Hematopoietic multipotent progenitor cell (in vitro differentiated cells): Measurements from ENCODE around the gene NEMP2. TPM values are rescaled to one million over a fixed set of nuclear protein-coding genes. Genes with fewer than 3 reads are reported as not detected.
A peak's percentile ranks its signal among the peaks of the same experiment; 100 is the strongest.

ENCODE experiments used
- DNase-seq, 3 donors: peaks; one replicate each; pipeline ENCODE4 v3.0.0-alpha.2; 2011 to 2015; ENCODE audit warnings: low read depth in 2 of 3, low spot score in 2 of 3
- total RNA-seq: library from RNA; depleted of rRNA; stranded (reverse); fragments of >200 nt; gene quantifications from one replicate; pipeline ENCODE4 v1.2.3, GENCODE V29; 2012

NEMP2 gene
- total RNA-seq, 1 donor = 6.2 TPM

GRCh38 chr2:190561094-190561493 is 26.6 kb upstream of the NEMP2 start:
- DNase-seq = no peak

DNA sequence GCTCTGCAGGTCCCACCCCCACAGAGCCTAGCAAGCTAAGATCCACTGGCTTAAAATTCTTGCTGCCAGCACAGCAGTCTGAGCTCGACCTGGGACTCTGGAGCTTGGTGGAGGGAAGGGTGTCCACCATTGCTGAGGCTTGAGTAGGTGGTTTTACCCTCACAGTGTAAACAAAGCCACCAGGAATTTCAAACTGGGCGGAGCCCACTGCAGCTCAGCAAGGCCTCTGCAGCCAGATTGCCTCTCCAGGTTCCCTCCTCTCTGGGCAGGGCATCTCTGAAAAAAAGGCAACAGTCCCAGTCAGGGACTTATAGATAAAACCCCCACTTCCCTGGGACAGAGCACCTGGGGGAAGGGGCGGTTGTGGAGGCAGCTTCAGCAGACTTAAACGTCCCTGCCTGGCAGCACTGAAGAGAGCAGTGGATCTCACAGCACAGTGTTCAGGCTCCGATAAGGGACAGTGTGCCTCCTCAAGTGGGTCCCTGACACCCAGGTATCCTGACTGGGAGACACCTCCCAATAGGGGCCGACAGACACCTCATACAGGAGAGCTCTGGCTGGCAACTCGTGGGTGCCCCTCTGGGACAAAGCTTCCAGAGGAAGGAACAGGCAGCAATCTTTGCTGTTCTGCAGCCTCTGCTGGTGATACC is 20.0 kb upstream of the NEMP2 start:
- no peak for DNase-seq

GRCh38 chr2:190553254-190553653 is 18.7 kb upstream of the NEMP2 start:
- no peak for DNase-seq

- peak in 1 of 3 donors; percentile 65 for DNase-seq
These were observed 17.4 kb upstream of the NEMP2 start for GRCh38 chr2:190551928-190552327.

GRCh38 chr2:190550137-190550536 is 15.6 kb upstream of the NEMP2 start:
- no peak for DNase-seq

- DNase-seq = no peak
These were observed 13.4 kb upstream of the NEMP2 start for GRCh38 chr2:190547886-190548285.

GRCh38 chr2:190546734-190547133 is 12.2 kb upstream of the NEMP2 start:
- no peak for DNase-seq

DNA sequence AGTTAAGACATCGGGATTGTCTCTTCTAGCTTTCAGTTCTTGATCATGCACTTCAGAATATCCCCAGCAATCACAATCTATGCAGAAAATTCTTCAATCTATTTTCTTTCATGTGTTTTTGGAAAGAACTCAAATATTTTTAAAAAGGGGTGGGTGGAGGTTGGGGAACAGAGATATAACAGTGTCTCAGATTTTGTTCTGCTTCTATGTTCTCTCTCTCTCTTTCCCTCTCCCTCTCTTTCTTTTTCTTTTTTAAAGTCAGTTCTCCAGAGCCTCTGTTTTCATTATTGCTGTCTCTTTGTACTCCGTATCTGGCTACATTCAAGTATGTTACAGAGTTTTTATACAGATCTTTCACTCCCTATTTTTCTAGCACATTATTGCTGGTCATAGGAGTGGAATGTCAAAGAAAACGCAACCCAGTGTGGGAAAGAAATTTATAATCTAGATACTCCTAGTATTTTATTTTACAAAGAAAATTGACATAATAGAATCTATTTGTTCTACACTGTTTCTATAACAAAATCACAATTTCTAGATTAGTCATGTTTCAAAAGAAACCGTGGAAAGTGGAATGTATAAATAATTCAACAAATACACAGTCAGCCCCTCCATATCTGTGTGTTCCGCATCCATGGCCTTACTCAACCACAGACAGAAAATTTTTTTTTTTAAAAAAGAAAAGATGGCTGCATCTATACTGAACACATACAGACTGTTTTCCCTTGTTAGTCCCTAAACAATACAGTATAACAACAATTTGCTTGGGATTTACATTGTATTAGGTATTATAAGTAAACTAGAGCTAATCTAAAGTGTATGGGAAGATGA is 11.2 kb upstream of the NEMP2 start:
- DNase-seq = no peak

DNA sequence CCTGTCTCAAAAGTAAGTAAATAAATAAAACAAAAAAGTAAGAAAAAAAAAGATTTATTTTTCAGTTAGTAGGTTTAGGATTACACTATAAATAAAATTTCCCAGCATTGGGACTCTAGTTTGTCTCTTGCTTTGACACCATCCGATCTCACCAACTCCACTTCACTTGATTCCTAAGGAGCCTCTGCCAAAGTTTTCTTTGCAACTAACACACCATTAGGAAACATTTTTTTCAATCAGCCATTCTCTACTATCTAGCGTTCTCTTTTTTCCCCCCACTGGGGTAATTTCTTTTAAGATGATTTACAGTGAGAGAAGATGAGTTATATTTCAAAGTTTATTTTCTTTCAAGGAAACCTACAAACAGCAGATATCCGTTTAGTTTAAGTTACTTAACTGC is 10.6 kb upstream of the NEMP2 start:
- DNase-seq = no peak

DNA sequence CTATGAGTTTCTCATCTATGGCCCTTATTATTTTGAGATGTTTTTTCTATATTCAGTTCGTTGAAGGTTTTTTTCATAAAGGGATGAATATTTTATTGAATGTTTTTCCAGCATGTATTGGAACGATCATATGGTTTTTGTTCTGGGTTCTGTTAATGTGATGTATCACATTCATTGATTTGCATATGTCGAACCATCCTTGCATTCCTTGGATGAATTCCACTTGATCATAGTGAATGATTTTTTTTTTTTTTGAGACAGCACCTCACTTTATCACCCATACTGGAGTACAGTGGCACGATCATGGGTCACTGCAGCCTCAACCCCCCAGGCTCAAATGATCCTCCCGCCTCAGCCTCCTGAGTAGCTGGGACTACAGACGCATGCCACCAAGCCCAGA is 5.5 kb upstream of the NEMP2 start:
- DNase-seq = peak in 1 of 3 donors; percentile 71

DNA sequence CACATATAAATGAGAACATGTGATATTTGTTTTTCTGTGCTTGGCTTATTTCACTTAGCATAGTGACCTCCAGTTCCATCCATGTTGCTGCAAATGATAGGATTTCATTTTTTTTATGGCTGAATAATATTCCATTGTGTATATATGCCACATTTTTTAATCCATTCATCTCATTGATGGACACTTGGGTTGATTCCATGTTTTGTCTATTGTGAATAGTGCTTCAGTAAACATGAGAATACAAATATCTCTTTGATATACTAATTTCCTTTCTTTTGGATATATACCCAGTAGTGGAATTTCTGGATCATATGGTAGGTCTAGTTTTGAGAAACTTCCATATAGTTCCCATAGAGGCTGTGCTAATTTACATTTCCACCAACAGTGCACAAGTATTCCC is 3.7 kb upstream of the NEMP2 start:
- DNase-seq = no peak

- DNase-seq = peak in 2 of 3 donors; percentile 29 to 52
These were observed 3.2 kb upstream of the NEMP2 start for GRCh38 chr2:190537765-190538164.

- no peak for DNase-seq
These were observed 1.1 kb upstream of the NEMP2 start for GRCh38 chr2:190535586-190535985.

- no peak for DNase-seq
These were observed 558 bp upstream of the NEMP2 start for GRCh38 chr2:190535121-190535439.

DNA sequence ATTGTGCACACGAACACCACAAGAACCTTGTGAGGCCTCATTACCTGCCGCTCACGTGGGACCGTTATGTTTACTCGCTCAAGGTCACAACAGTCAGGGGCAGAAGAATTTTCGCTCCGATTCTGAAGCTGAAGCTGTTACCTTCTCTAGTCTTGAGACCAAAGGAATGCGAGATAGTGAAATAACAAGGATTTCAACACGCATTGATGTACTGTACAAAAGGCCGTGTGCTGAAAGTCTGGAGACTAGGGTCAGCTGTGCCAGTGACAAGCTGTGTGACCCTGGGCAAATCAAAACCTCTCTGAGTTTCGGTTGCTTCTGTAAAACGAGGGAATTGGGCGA is 583 bp downstream of the NEMP2 start:
- peak in 1 of 3 donors; percentile 44 for DNase-seq

DNA sequence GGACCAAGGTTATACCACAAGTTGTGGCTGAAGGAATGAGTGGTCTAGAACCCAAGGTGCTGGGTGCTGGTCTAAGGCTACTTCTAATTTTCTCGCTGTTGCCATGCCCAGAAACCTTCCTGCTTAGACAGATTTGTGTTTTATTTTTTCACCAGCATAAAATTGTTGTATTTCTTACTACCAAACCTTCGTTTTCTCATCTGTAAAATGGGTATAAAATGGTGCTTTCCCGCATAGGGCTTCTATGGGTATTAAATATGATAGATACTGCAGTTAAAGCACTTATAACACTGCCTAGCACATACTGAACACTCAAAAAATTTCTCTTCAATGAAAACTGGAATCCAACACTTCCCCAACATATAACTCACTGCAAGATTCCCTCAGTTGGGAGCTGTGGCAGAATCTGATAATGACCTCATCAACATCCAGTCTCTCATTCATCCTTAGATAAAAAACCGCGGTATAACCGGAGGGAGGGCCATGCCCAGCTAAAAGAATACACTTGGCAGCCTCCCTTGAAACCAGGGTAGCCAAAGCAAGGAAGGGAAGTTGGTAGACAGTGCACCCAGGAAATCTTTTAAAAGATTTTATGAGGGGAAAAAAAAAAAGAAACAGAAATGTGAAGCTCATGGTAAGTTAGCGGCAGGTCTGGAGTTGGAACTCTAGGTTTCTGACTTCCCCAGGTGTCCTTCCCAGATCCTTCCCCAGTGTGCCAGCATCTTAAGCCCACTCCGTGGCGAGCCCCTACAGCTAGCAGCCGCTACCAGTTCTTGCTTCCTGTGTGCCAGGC is 1.2 kb downstream of the NEMP2 start:
- DNase-seq = no peak

DNA sequence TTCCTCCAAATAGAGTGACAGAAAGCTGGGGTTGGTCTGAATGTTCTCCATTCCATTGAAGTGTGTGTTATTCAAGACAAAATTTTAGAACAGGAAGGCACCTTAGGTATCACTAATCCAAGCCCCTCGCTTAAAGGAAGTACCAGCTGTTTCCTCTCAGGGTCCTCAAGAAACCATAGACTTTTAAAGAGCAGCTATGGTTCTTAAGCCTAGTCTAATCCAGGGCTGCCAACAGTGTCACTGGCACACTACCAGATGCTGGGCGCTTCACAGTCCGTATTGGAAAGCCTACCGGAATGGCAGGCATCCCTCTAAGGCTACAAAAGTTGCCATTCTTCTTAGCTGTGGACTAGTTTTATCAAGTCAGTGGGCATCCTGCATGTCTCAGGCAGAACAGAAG is 1.9 kb downstream of the NEMP2 start:
- DNase-seq = peak in 2 of 3 donors; percentile 41 to 84

DNA sequence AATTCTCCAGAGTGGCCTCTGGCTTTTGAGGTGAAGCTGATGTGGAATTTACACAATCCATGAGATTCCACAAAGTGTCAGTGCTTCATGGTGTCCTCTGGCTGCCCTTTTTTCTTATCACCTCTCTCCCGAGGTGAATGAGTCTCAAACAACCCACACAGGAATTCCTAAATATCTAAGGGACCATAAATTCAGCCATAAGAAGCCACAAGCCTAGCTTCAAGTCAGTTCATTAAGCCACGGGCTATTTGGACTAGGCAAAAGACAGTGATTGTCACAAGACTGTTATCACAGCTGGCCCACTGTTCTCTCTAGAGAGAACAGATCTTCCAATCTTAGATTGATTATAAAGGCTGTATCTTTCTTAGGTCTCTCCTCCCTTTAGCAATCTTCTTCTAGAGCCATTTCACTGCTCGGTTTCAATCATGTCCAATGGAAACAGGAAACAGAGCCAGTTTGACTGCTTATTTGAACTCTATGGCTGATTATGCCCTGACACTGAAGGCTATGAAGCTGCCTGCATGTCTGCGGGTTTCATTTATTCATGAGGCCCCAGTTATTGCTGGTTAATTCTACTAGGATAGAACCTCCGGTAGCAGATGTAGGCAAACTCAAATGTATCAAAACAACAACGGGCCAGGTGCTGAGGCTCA is 4.1 kb downstream of the NEMP2 start:
- peak in 1 of 3 donors; percentile 35 for DNase-seq

- peak in 1 of 3 donors; percentile 25 for DNase-seq
These were observed 4.9 kb downstream of the NEMP2 start for GRCh38 chr2:190529486-190530247.

GRCh38 chr2:190528521-190529001 is 6.0 kb downstream of the NEMP2 start:
- no peak for DNase-seq
